NK-92 (cell line): ENCODE results near the gene SPOCK2.

ENCODE experiments used
- DNase-seq: peaks from one replicate; lab custom pipeline; 2025; ENCODE audit not compliant: unreplicated experiment; lab: John Stamatoyannopoulos, UW

The SPOCK2 gene

GRCh38 chr10:72073708-72074573 is 14.4 kb downstream of the SPOCK2 start:
- DNase-seq: no peak

GRCh38 chr10:72072639-72073038 is 15.7 kb downstream of the SPOCK2 start:
- no peak for DNase-seq

GRCh38 chr10:72072046-72072445 is 16.3 kb downstream of the SPOCK2 start:
- no peak for DNase-seq

- DNase-seq: no peak
These were observed 18.4 kb downstream of the SPOCK2 start for GRCh38 chr10:72069751-72070526.

- no peak for DNase-seq
These were observed 19.4 kb downstream of the SPOCK2 start for GRCh38 chr10:72068901-72069446.

GRCh38 chr10:72068126-72068765 is 20.1 kb downstream of the SPOCK2 start:
- no peak for DNase-seq

- DNase-seq: no peak
These were observed 20.8 kb downstream of the SPOCK2 start for GRCh38 chr10:72067463-72068125.

- DNase-seq: no peak
These were observed 21.8 kb downstream of the SPOCK2 start for GRCh38 chr10:72066318-72067284.

- DNase-seq: no peak
These were observed 22.8 kb downstream of the SPOCK2 start for GRCh38 chr10:72065439-72066025.

GRCh38 chr10:72063703-72064391 is 24.5 kb downstream of the SPOCK2 start:
- no peak for DNase-seq

- no peak for DNase-seq
These were observed 25.3 kb downstream of the SPOCK2 start for GRCh38 chr10:72062832-72063702.

GRCh38 chr10:72062382-72062781 is 26.0 kb downstream of the SPOCK2 start:
- no peak for DNase-seq

- DNase-seq: no peak
These were observed 26.4 kb downstream of the SPOCK2 start for GRCh38 chr10:72061930-72062329.

GRCh38 chr10:72061491-72061890 is 26.9 kb downstream of the SPOCK2 start:
- DNase-seq: no peak

- no peak for DNase-seq
These were observed 28.2 kb downstream of the SPOCK2 start for GRCh38 chr10:72059843-72060822.

- no peak for DNase-seq
These were observed 29.1 kb downstream of the SPOCK2 start for GRCh38 chr10:72058989-72059842.
